HG03575 (cell line): ENCODE results near the gene ITPR3.

Experiments used
- ATAC-seq: cut with Tn5 transposase; IDR thresholded peaks from one replicate; pipeline ENCODE4 v1.9.1; 2021; ENCODE audit not compliant: unreplicated experiment, insufficient number of reproducible peaks, low FRiP score; ENCODE audit errors: extremely low read depth

The ITPR3 gene

GRCh38 chr6:33678233-33678931 is 57.3 kb downstream of the ITPR3 start:
- no peak for ATAC-seq

- no peak for ATAC-seq
These were observed 57.9 kb downstream of the ITPR3 start for GRCh38 chr6:33678932-33679490.

DNA sequence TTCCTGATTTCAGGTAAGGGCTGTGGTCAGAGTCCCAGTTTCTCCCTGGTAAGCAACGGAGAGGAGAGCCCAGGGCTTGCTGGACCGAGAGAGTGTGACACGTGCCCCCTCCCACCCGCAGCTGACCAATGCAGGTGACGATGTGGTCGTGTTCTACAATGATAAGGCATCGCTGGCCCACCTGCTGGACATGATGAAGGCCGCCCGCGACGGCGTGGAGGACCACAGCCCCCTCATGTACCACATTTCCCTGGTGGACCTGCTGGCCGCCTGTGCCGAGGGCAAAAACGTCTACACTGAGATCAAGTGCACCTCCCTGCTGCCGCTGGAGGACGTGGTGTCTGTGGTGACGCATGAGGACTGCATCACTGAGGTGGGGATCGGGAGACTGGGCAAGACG is 58.6 kb downstream of the ITPR3 start:
- no peak for ATAC-seq

GRCh38 chr6:33682341-33682740 is 61.2 kb downstream of the ITPR3 start:
- no peak for ATAC-seq

DNA sequence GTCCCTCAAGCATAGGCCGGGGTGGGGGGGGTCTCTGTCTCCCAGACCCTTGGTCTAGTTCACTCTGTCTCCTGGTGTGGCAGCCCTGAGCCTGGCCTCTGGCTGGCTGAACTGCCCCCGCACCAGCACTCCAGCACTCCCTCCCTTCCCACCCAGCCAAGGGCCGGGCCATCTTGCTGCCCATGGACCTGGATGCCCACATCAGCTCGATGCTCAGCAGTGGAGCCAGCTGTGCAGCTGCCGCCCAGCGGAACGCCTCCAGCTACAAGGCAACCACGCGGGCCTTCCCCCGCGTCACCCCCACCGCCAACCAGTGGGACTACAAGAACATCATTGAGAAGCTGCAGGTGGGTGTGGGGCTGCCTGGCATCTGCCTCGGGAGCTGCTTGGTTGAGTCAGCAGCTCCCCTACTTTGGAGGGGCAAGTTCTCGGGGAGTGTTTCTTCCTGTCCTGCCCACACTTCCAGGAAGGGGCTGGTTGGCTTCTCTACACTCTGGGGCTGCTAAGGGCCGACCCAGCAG is 62.0 kb downstream of the ITPR3 start:
- no peak for ATAC-seq

DNA sequence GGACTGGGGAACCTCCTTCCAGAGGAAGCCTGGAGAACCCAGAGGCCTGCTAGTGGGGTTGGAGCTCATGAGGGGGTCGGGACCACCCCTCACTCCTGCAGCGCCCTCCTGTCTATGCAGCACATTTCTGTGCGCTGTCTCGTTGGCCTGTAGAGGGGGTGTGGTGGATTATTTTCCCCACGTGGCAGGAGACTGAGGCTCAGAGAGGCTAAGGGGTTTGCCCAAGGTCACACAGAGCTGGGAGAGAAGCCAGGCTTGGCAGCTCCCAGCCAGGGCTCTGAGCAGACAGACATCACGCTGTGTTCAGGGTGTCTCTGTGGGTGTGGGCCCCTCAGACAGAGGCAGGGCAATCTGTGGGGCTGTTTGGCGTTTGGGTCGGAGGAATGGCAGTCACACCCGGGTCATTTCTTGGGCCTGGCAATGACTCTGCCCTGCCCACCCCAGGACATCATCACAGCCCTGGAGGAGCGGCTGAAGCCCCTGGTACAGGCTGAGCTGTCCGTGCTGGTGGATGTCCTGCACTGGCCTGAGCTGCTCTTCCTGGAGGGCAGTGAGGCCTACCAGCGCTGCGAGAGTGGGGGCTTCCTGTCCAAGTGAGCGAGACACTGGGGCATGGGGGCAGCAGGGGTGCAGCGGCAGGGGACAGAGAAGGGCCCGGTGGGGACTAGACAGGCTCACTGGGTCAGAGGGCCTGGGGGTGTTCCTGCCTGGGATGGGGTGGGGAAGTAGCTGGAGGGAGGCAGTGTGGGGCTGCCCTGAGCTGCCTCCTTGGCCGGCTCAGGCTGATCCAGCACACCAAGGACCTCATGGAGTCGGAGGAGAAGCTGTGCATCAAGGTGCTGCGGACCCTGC is 62.7 kb downstream of the ITPR3 start:
- ATAC-seq: no peak

DNA sequence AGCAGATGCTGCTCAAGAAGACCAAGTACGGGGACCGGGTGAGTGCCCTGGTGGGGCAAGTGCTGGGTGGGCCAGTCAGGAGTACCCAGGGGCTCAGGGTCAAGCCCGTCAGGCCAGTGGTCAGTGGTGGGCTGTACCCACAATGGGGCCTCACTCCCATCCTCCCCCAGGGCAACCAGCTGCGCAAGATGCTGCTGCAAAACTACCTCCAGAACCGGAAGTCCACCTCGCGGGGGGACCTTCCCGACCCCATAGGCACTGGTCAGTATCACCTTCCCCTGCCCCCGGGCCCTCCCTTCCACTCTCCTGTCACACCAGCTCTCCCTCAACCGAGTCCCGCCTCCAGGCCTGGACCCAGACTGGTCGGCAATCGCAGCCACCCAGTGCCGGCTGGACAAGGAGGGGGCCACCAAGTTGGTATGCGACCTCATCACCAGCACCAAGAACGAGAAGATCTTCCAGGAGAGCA is 63.3 kb downstream of the ITPR3 start:
- ATAC-seq: no peak

- no peak for ATAC-seq
These were observed 63.9 kb downstream of the ITPR3 start for GRCh38 chr6:33684983-33685382.

GRCh38 chr6:33685411-33686224 is 64.5 kb downstream of the ITPR3 start:
- no peak for ATAC-seq

GRCh38 chr6:33686225-33686924 is 65.3 kb downstream of the ITPR3 start:
- ATAC-seq: no peak

DNA sequence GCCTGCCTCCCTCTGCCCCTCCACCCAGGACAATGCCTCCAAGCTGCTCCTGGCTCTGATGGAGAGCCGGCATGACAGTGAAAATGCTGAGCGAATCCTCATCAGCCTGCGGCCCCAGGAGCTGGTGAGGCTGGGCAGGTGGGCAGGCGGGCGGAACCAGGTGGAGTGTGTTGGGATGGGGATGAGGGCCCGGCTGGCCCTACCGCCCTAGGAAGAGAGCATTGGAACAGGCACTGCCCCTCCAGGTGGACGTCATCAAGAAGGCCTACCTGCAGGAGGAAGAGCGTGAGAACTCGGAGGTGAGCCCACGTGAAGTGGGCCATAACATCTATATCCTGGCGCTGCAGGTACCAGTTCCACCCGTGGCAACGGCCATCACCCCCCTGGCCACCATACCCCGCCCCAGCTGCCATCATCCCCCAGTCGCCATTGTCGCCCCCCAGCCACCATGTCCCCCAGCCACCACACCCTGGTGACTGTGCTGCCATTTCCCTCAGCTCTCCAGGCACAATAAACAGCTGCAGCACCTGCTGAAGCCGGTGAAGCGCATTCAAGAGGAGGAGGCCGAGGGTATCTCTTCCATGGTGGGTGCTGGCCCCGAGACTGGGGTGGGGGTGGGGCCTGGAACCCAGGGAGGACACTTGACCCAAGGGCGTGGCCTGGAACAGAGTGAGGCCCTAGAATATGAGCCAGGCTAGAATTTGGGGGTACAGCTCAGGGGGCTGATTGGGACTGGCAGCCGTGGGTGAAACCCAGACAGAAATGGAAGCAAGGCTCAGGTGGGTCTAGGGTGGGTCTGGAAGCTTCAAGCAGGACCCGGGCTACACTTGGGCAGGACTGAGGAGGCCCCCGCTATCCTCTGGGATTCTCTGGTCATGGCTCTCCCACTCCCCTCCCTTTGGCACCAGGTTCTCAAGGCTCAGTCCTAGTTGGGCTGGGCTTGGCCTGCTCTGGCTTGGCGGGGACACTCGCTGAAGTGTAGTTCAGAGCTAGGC is 66.2 kb downstream of the ITPR3 start:
- no peak for ATAC-seq

DNA sequence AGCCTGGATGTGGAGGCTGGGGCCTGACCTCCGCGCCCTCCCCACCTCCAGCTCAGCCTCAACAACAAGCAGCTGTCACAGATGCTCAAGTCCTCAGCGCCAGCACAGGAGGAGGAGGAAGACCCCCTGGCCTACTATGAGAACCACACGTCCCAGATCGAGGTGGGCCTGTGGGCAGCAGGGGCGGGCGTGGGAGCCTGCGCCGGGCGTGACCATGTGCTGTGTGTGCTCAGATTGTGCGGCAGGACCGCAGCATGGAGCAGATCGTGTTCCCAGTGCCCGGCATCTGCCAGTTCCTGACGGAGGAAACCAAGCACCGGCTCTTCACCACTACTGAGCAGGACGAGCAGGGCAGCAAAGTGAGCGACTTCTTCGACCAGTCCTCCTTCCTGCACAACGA is 66.9 kb downstream of the ITPR3 start:
- ATAC-seq: no peak

DNA sequence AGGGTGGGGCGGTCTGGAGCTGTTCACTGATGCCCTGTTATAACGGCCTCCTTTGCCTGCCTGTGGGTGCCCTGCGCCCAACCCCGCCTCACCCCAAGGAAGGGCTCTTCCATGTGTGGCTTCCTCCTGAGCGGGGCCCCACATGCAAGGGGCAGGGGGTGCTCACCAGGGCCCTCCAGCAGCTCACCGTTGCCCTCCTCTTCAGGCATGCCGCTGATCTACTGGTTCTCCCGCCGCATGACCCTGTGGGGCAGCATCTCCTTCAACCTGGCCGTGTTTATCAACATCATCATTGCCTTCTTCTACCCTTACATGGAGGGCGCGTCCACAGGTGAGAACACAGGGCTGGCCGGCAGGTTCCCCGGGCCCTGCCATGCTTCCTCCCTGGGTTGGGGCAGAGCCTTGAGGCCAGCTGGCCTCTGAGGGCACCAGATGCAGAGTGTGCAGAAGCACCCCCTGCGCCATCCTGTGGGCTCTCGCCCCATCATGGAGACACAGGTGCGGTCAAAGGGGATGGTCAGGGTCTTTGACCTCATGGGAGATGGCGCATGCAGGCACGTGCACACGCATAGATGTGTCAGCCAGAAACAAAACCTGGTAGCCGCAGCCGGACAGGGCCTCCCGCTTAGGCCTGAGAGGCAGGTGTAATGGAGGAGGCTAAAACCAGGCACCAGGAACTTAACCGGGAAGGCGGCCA is 67.5 kb downstream of the ITPR3 start:
- ATAC-seq: no peak

GRCh38 chr6:33689148-33689494 is 68.0 kb downstream of the ITPR3 start:
- no peak for ATAC-seq

DNA sequence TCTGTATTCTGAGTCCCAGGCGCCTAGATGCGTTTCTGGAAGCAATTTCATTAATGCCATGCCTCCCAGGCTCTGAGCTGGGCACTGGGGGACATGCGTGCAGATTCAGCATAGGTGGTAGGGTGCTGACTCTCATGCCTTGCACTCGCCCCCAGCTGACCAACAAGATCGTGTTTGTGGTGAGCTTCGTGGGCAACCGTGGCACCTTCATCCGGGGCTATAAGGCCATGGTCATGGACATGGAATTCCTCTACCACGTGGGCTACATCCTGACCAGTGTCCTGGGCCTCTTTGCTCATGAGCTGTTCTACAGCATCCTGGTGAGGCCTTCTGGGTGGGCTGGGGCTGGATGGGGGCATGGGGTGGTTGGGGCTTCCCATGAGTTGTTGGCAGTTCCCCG is 68.8 kb downstream of the ITPR3 start:
- no peak for ATAC-seq

GRCh38 chr6:33690766-33691165 is 69.6 kb downstream of the ITPR3 start:
- ATAC-seq: no peak
